Measurements from ENCODE around the gene MADD. TPM values are rescaled to one million over a fixed set of nuclear protein-coding genes. Genes with fewer than 3 reads are reported as not detected.

The MADD gene
- total RNA-seq, 1 experiment from 2014 or later, result 41.0 TPM

DNA sequence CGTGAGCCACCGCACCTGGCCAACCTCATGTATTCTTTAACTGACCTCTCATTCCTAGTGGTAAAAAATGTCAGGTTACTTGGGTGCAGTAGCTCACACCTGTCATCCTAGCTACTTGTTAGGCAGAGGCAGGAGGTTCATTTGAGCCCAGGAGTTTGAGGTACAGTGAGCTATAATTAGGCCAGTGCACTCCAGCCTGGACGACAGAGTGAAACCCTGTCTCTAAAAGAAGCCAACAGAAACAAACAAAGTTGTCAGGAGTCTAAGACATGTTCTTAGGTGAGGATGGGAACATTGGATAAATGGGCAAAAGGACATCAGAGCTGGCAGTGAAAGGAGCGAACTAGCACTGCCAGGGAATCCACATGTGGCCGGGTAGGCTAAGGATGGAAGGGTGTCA, 18.1 kb downstream of the MADD start:
- Histone ChIP-seq H4K91ac (ENCODE audit: insufficient read length, low read depth, low read length) (no peak overlapping the region), H2BK12ac (ENCODE audit: insufficient read length, low read depth, low read length) (no peak overlapping the region), H3K79me2 (ENCODE audit: insufficient read depth, low read length) (no peaks in the 10 kb centered on the region), H2BK5ac (ENCODE audit: insufficient read length, low read length) (no peak overlapping the region), H3K14ac (ENCODE audit: insufficient read depth, low read length) (no peak overlapping the region), H3K4me1 (ENCODE audit: insufficient read depth, low read length) (no peaks in the 10 kb centered on the region), H3K9me3 (ENCODE audit: control insufficient read depth, low read depth, low read length) (no peaks in the 10 kb centered on the region), H3K9ac (ENCODE audit: extremely low read depth, insufficient read length, low read length) (no peak overlapping the region), H4K8ac (replicated peaks; ENCODE audit: insufficient read length, low read depth, low read length) (no peak overlapping the region), H2AFZ (ENCODE audit: low read length) (no peak overlapping the region), H4K5ac (ENCODE audit: insufficient read length, low read depth, low read length) (no peak overlapping the region), H3K23ac (ENCODE audit: insufficient read length, low read depth, low read length) (no peak overlapping the region), H3K79me1 (ENCODE audit: insufficient read depth, low read depth, low read length, poor library complexity, severe bottlenecking) (no peaks in the 10 kb centered on the region), H3K4me2 (ENCODE audit: insufficient read depth, insufficient read length, low read length) (no peak overlapping the region), H3K18ac (ENCODE audit: insufficient read length, low read depth, low read length) (no peak overlapping the region), H3K4ac (ENCODE audit: low read depth, low read length) (no peak overlapping the region), H2AK5ac (ENCODE audit: insufficient read length, low read length) (no peak overlapping the region), H3K27ac (ENCODE audit: insufficient read length, low read depth, low read length) (no peak overlapping the region), H3K27me3 (ENCODE audit: insufficient read depth, low read length) (no peaks in the 10 kb centered on the region), H3T11ph (ENCODE audit: low read length) (no peak overlapping the region), H4K20me1 (ENCODE audit: control insufficient read depth, insufficient read depth, insufficient read length) (no peaks in the 10 kb centered on the region), H2BK120ac (ENCODE audit: low read depth, low read length, poor library complexity, severe bottlenecking) (no peak overlapping the region), H2BK15ac (ENCODE audit: low read depth, low read length) (no peak overlapping the region), H2BK20ac (ENCODE audit: low read depth, low read length, poor library complexity, severe bottlenecking) (no peak overlapping the region), H3K23me2 (ENCODE audit: insufficient read length, low read depth, low read length, poor library complexity, severe bottlenecking) (no peaks in the 10 kb centered on the region), H3K56ac (ENCODE audit: insufficient read length, low read depth, low read length) (no peak overlapping the region)
- no CpG with 5 or more reads among the region's 5 CpGs for WGBS (ENCODE audit: extremely low coverage, insufficient read length, low lambda C conversion rate)
- no peaks in the 10 kb centered on the region for H3K4me1 Mint-ChIP-seq
- H3K9me3 Mint-ChIP-seq, result no peaks in the 10 kb centered on the region
- TF ChIP-seq, protein P1, sequence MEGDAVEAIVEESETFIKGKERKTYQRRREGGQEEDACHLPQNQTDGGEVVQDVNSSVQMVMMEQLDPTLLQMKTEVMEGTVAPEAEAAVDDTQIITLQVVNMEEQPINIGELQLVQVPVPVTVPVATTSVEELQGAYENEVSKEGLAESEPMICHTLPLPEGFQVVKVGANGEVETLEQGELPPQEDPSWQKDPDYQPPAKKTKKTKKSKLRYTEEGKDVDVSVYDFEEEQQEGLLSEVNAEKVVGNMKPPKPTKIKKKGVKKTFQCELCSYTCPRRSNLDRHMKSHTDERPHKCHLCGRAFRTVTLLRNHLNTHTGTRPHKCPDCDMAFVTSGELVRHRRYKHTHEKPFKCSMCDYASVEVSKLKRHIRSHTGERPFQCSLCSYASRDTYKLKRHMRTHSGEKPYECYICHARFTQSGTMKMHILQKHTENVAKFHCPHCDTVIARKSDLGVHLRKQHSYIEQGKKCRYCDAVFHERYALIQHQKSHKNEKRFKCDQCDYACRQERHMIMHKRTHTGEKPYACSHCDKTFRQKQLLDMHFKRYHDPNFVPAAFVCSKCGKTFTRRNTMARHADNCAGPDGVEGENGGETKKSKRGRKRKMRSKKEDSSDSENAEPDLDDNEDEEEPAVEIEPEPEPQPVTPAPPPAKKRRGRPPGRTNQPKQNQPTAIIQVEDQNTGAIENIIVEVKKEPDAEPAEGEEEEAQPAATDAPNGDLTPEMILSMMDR (conservative IDR thresholded peaks at IDR 0.05), result no peak
- no peaks in the 10 kb centered on the region for H3K27me3 Mint-ChIP-seq (ENCODE audit: low read depth)
- DNase-seq, result no peak
- no peak overlapping the region for H3K4me3 Mint-ChIP-seq
- H3K36me3 Mint-ChIP-seq (ENCODE audit: insufficient read depth in 1 of 3, low read depth in 3 of 3), result peaks cover 41 to 91% (median 78%) of the 10 kb centered on the region in 3 experiments; a peak in 6 of 7 replicates
- H3K27ac Mint-ChIP-seq, result peak overlapping the region in 2 of 3 experiments; percentile 29 to 58; a peak in 2 of 7 replicates
